SK-N-SH treated with all-trans-retinoic acid at 6 μM for 48 hours (cell line): ENCODE results near the gene NCS1.

Experiments used
- ARNTL ChIP-seq: fragments of 450-650 bp; formaldehyde crosslinking; IDR thresholded peaks from 2 replicates; pipeline ENCODE4 v1.5.0; 2020; ENCODE audit warnings: low read depth, mild to moderate bottlenecking, moderate library complexity, borderline replicate concordance
- BACH2 ChIP-seq: fragments of 250-450 bp; sonication (Bioruptor Pico); IDR thresholded peaks from 2 replicates; pipeline ENCODE4 v1.9.0; 2021; ENCODE audit warnings: mild to moderate bottlenecking, borderline replicate concordance
- CREB5 ChIP-seq: fragments of 250-450 bp; sonication (Bioruptor Pico); IDR thresholded peaks from 2 replicates; pipeline ENCODE4 v1.5.1; 2020; ENCODE audit warnings: low read depth, mild to moderate bottlenecking, moderate library complexity
- CSDC2 ChIP-seq: fragments of 250-450 bp; sonication (Bioruptor Pico); IDR thresholded peaks from 2 replicates; pipeline ENCODE4 v1.5.0; 2020; ENCODE audit warnings: mild to moderate bottlenecking, moderate library complexity
- CSRNP3 ChIP-seq: fragments of 250-450 bp; sonication (Bioruptor Pico); IDR thresholded peaks from 2 replicates; pipeline ENCODE4 v1.5.1; 2021; ENCODE audit warnings: mild to moderate bottlenecking, moderate library complexity
- GLIS3 ChIP-seq: fragments of 250-450 bp; sonication (Bioruptor Pico); IDR thresholded peaks from 2 replicates; pipeline ENCODE4 v1.5.0; 2020; ENCODE audit warnings: mild to moderate bottlenecking, moderate library complexity
- ISL1 ChIP-seq: fragments of 250-450 bp; sonication (Bioruptor Pico); IDR thresholded peaks from 2 replicates; pipeline ENCODE4 v2.1.2; 2022; ENCODE audit warnings: mild to moderate bottlenecking, moderate library complexity
- OSR1 ChIP-seq: fragments of 250-450 bp; sonication (Bioruptor Pico); IDR thresholded peaks from 2 replicates; pipeline ENCODE4 v1.8.0; 2022; ENCODE audit warnings: moderate library complexity, mild to moderate bottlenecking, inconsistent platforms
- PATZ1 ChIP-seq: fragments of 250-450 bp; sonication (Bioruptor Pico); IDR thresholded peaks from 2 replicates; pipeline ENCODE4 v1.8.0; 2020; ENCODE audit warnings: mild to moderate bottlenecking, moderate library complexity, borderline replicate concordance
- RARB ChIP-seq: fragments of 250-450 bp; sonication (Bioruptor Pico); IDR thresholded peaks from 2 replicates; pipeline ENCODE4 v1.8.0; 2021; ENCODE audit warnings: mild to moderate bottlenecking, moderate library complexity
- SNAI2 ChIP-seq: fragments of 250-450 bp; sonication (Bioruptor Pico); IDR thresholded peaks from 2 replicates; pipeline ENCODE4 v1.5.0; 2020; ENCODE audit warnings: mild to moderate bottlenecking, moderate library complexity
- ZC3H10 ChIP-seq: fragments of 250-450 bp; sonication (Bioruptor Pico); IDR thresholded peaks from 2 replicates; pipeline ENCODE4 v1.5.1; 2021; ENCODE audit warnings: mild to moderate bottlenecking, moderate library complexity
- ZFP3 ChIP-seq: fragments of 250-450 bp; sonication (Bioruptor Pico); IDR thresholded peaks from 2 replicates; pipeline ENCODE4 v1.5.0; 2020; ENCODE audit warnings: mild to moderate bottlenecking, moderate library complexity
- ZFP30 ChIP-seq: fragments of 450-650 bp; formaldehyde crosslinking; IDR thresholded peaks from 2 replicates; pipeline ENCODE4 v1.5.0; 2022; ENCODE audit warnings: mild to moderate bottlenecking, moderate library complexity

- TF ChIP-seq CSDC2 (CRISPR knock-in tag), result no peak
- no peak for TF ChIP-seq PATZ1 (CRISPR knock-in tag)
- no peak for TF ChIP-seq BACH2 (CRISPR knock-in tag)
- no peak for TF ChIP-seq ZFP3 (CRISPR knock-in tag)
- no peak for TF ChIP-seq SNAI2 (CRISPR knock-in tag)
- no peak for TF ChIP-seq ARNTL (CRISPR knock-in tag)
- TF ChIP-seq CREB5, result no peak
- no peak for TF ChIP-seq CSRNP3 (CRISPR knock-in tag)
- no peak for TF ChIP-seq GLIS3 (CRISPR knock-in tag)
- TF ChIP-seq ZFP30 (CRISPR knock-in tag), result no peak
- no peak for TF ChIP-seq ISL1 (CRISPR knock-in tag)
- TF ChIP-seq RARB (CRISPR knock-in tag), result no peak
- no peak for TF ChIP-seq ZC3H10
- TF ChIP-seq OSR1 (CRISPR knock-in tag), result no peak
These were observed 1.4 kb downstream of the NCS1 start for GRCh38 chr9:130173666-130173983.
